Placental epithelial cell (primary cell): ENCODE results near the gene CST6. TPM values are rescaled to one million over a fixed set of nuclear protein-coding genes. Genes with fewer than 3 reads are reported as not detected.

ENCODE experiments used
- total RNA-seq: library from RNA; depleted of rRNA; stranded (reverse); fragments of >200 nt; gene quantifications from 2 replicates; pipeline ENCODE4 v1.2.3, GENCODE V29; 2012

The CST6 gene
- 39.3 and 66.6 TPM in 2 replicates for total RNA-seq

DNA sequence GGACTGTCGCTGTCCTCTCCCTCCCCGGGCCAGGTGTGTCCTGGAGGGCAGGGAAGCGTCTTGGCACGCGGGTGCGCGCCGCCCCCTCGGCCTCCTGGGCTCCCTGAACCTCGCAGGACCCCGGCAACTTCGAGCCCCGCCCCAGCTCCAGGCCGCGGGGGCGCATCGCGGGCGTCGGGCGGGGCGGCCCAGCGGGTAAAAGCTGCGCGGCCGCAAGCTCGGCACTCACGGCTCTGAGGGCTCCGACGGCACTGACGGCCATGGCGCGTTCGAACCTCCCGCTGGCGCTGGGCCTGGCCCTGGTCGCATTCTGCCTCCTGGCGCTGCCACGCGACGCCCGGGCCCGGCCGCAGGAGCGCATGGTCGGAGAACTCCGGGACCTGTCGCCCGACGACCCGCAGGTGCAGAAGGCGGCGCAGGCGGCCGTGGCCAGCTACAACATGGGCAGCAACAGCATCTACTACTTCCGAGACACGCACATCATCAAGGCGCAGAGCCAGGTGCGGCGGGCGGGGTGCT lies at the start of gene CST6:
CST6 (plus strand) TSS at position 224 of the 519 bp plus-strand sequence; CDS start at position 261, 37 bp downstream.

GRCh38 chr11:66001942-66002647 lies 9.7 kb upstream of the CST6 start, which contains the start of the genes BANF1 and EIF1AD:
TSS of gene BANF1 (plus strand) at chr11:66002503. CDS start at chr11:66003251, 748 bp downstream.
TSS of gene EIF1AD (minus strand) at chr11:66002157. CDS start at chr11:66000389, 1,768 bp downstream.

DNA sequence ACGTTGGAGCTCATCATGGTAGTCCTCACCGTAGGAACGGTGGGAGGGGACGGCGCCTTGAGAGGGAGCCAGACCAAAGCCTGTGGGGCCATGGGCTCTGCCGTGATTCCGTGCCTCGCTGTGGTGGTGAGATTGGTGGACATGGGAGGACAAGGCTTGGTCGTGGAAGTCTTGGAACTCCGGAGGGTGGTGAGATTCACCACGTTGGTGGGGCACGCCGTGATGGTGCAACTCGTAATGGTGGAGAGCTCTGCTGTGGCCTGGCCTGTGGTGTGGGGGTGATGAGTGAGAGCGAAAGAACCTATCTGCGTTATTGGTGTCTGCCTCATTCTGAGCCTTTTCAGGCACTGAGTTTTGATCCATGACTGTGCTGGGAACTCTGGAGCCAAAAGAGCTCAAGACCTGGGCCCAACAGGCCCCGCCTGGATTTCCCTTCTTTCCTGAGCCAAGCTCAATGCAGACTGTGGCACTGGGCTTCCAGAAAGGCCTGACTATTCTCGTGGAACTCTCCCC lies 14.3 kb downstream of the CST6 start, which contains the start of gene CATSPER1:
CATSPER1 (minus strand) TSS at position 463 of the 513 bp plus-strand sequence; CDS start at position 363, 100 bp downstream.

GRCh38 chr11:66048547-66049323 lies 36.9 kb downstream of the CST6 start, which contains the start of gene GAL3ST3:
TSS of gene GAL3ST3 (minus strand) at chr11:66049161. CDS start at chr11:66045415, 3,746 bp downstream.

GRCh38 chr11:66051766-66052663 lies 40.2 kb downstream of the CST6 start, which contains the start of gene SF3B2:
TSS of gene SF3B2 (plus strand) at chr11:66052364. CDS start at chr11:66052385, 21 bp downstream.

Other genes with a start within 250 kb of the CST6 start
- gene AP5B1, start 231.0 kb upstream of the CST6 start, total RNA-seq = 17.0 and 20.0 TPM in 2 replicates
- 1.3 and 2.0 TPM in 2 replicates for gene OVOL1, start 224.9 kb upstream of the CST6 start, total RNA-seq
- 1.1 and 5.5 TPM in 2 replicates for gene SNX32, start 178.0 kb upstream of the CST6 start, total RNA-seq
- 397 and 949 TPM in 2 replicates for gene CFL1, start 153.8 kb upstream of the CST6 start, total RNA-seq
- 42.0 and 54.2 TPM in 2 replicates for gene MUS81, start 151.6 kb upstream of the CST6 start, total RNA-seq
- gene EFEMP2, start 139.2 kb upstream of the CST6 start, total RNA-seq = 39.4 and 68.7 TPM in 2 replicates
- gene CTSW, start 132.2 kb upstream of the CST6 start, total RNA-seq = 0.79 TPM in 1 of 2 replicates, not detected in the other
- 110 and 165 TPM in 2 replicates for gene FIBP, start 123.5 kb upstream of the CST6 start, total RNA-seq
- 23.2 and 30.0 TPM in 2 replicates for gene CCDC85B, start 121.3 kb upstream of the CST6 start, total RNA-seq
- 1.1 and 1.2 TPM in 2 replicates for gene FOSL1, start 111.6 kb upstream of the CST6 start, total RNA-seq
- 24.3 and 35.7 TPM in 2 replicates for gene C11orf68, start 92.9 kb upstream of the CST6 start, total RNA-seq
- gene DRAP1, start 92.6 kb upstream of the CST6 start, total RNA-seq = 63.6 and 81.4 TPM in 2 replicates
- gene TSGA10IP, start 66.5 kb upstream of the CST6 start, total RNA-seq = not detected in 2 replicates
- 33.4 and 37.7 TPM in 2 replicates for gene SART1, start 50.3 kb upstream of the CST6 start, total RNA-seq
- gene EIF1AD, start 9.9 kb upstream of the CST6 start, total RNA-seq = 29.8 and 40.0 TPM in 2 replicates
- 23.2 and 37.5 TPM in 2 replicates for gene BANF1, start 9.5 kb upstream of the CST6 start, total RNA-seq
- gene CATSPER1, start 14.5 kb downstream of the CST6 start, total RNA-seq = under 0.01 and 0.54 TPM in 2 replicates
- gene GAL3ST3, start 37.2 kb downstream of the CST6 start, total RNA-seq = not detected in 2 replicates
- 138 and 219 TPM in 2 replicates for gene SF3B2, start 40.4 kb downstream of the CST6 start, total RNA-seq
- gene PACS1, start 58.3 kb downstream of the CST6 start, total RNA-seq = 40.8 and 50.6 TPM in 2 replicates
- 23.4 and 25.1 TPM in 2 replicates for gene KLC2, start 245.7 kb downstream of the CST6 start, total RNA-seq